Stimulated activated CD4-positive, alpha-beta T cell treated with anti-CD3 and anti-CD28 coated beads, Interleukin-15, amount 100 ng/mL, for 1 hour (primary cell): ENCODE measurements around the gene LDHB.
"Not testable (repeated sequence)": the region's sequence is repeated elsewhere in the genome, so short reads cannot be mapped to it uniquely, and the experiment has no call there.

Experiments
- DNase-seq, 2 donors: peaks; one replicate each; pipeline ENCODE4 v3.0.0-alpha.2; 2020; ENCODE audit warnings: low read depth in 1 of 2, low spot score in 1 of 2

LDHB gene

DNA sequence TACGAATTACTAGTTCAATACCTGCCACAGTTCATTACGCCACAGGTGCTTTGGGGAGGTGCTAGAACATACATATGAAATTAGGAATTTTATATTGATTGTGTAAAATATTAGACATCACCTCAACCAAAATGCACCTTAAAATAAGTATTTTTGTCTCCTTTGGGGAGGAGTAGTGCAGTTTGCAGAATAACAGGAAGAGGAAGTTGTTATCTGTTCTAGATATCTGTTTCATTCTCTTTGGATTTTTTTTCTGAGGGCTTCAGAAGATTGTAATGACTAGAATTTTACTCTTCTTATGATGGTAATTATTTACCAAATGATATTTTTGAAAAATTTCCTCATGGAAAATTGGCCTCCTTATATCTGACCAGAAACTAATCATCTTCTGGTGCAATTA, 43.1 kb downstream of the LDHB start:
- DNase-seq: no peak

DNA sequence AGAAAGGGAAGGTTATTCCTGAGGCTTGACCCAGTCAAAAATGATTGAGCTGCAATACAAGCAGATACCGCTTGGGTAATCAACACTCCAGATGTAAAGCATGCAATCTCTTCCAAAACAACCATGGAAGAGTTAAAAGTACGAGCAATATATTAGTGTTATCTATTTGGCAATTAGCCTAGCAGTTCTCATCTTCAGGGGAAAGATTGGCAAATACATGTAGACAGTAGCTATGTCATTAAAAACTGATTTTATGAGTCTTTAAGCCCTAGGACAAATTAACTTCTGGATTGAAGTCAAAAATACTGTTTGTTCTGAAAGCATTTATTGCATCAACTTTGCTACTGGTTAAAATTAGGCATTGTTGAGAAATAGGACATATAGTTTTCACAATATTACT, 43.7 kb downstream of the LDHB start:
- no peak for DNase-seq

DNA sequence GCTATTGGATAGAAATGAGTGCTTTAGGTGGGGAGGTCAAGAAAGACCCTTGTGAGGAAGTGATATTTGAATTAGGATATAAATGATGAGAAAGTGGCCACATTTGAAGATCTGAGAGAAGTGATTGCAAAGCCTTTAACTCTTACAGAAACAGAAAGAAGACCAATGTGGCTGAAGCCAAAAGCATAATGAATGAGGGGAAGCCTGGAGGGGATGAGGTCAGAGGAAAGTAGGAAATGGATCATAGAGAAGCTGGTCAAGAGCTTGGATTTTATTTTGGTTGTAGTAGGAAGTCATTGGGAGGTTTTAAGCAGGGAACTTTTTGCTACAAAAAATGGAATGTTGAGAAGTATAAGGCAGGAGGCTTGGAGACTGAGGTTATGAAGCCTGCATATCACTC, 49.4 kb downstream of the LDHB start:
- no peak for DNase-seq

DNA sequence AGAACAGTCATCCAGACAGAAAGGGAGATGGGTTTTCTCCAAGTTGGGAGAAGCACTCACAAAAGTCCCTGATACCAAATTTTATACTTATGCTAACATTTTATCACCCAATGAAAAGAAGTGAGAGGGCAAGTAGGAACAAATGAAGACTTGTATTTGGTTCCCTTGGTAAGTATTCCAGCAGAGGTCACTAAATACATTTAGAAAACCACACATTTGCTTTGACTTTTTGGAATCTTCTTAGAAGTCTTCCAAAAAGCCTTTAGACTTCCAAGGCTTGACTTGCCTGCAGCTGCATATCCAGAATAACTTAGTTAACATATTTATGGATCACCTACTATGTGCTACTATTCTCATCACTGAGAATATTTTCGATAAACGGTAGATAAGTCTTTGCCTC, 49.9 kb downstream of the LDHB start:
- no peak for DNase-seq

DNA sequence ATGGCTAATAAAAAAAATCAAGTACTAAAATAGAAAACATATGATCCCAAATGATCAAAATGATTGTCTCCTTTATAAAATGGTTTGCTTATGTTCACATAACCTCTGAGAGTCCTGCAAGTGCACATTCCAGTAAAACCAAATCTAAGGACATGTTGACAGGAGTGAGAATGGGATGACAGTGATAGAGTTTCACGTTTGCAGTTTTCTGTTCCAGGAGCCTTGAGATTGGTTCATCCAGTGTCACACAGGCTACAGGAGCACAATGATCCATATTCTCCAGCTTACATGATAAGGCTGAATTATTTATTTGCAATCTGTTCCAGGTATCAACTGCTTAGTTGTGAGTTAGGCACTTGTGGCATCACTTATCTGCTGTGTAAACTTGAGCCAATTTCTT, 51.5 kb downstream of the LDHB start:
- no peak for DNase-seq

DNA sequence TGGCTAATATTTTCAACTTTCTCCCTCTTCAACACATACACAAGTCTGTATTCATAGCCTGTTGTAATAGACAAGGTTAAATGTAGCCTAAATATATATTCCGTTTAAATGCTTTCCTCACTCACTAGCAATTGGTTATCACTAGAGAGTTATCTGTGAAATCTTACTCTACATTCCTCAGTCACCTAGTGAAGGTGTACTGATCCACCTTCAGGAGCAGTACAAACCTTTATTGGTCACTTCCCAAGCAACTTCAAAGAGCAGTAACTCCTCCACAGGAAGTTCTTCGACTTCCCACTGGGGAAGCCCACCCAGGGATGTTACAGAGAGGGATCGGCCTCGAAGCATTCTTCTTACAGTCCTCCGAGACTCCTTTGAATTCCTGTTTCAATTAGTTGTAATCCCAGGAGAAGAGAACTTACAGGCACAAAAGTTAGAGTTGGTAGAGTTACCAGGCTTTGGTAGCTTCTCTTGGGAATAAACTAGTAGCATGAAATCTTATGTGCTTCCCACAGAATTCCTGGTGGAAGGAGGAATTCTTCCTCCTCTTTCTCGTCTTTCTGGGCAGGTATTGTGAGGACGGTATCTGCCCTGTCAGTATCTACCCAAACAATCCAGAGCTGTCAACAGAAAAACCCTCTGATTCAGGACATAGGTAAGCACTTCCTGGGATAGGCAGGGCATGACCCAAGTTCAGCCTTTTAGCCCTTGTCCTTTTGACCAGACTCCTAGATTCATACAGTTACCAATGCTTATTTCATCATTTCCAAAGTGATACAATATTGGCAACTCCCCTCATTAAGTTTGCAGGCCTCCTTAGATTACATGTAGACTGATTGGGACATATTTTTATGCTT, 53.2 kb downstream of the LDHB start, which contains the start of gene GYS2:
Gene GYS2 (minus strand): TSS at position 603 of the 857 bp plus-strand sequence. CDS start 255 bp downstream, at position 348.
- DNase-seq: no peak

DNA sequence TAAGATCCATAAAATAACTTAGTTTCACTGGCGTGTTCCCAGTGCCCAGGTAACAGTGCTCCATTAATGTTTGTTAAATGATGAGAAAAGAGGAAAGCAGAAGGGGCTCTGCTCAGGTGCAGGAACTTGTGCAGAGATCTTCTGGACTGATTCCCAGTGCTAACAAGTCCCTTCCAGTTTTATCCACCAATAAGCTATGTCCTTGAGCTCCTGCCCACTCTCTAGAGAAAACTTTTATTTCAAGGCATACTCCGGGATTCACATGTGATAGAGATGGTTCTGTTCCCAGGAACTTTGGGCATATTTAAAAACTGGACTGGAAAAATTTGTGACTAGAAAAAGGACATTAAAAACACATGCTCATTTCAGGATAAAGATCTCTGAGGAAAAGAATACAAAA, 54.9 kb downstream of the LDHB start:
- DNase-seq: no peak

DNA sequence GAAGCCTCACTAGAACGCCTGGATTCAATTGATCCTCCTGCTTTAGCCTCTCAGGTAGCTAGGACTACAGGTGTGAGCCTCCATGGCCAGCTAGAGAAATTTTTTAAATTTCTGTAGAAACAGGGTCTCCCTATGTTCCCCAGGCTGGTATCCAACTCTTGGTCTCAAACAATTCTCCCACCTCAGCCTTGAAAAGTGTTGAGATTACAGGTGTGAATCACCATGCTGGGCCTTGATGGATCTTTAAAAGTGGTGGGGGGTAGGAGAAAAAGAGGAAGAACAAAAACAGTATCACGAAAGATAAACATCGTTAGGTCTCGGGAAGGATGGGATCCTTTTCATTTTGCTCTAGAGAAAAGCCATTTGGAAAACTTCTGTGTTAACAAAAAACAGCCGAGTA, 57.4 kb downstream of the LDHB start:
- no peak for DNase-seq

DNA sequence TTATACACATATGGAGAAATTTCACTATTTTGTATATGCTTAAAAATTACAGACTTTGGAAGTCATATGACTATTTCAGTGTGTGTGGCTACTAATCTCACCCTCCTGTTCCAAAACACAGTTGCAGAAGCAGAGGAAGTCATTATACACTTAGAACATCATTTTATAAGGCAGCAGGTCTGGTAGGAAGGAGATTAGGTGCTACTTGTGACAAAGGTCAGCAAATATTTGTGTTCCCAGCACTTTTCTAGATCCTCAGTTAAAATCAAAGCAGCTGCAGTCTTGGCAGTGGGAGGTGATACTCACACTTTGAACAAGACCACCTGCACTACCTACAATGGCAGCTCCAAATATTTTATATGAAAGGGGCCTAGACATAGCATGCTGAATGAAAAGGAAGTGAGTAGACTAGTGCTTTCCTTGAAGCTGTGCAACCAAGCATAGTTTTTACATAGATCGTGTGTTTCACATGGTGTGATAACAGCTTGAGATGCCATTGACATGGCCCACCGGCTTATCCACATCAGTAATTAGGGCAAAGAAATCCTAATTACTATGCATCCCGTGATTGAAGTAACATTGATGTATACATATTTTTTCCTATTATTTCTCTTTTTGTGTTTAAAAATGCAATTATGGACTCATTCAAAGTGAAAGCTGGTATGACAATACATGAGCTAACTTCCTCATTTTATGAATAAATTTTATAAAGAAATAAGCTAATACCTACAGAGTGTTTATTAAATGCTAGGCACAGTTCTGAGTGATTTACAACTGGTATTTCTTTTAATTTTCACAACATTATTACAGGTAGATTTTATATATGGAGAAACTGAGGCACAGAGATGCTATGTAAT, 58.3 kb downstream of the LDHB start:
- DNase-seq: no peak

DNA sequence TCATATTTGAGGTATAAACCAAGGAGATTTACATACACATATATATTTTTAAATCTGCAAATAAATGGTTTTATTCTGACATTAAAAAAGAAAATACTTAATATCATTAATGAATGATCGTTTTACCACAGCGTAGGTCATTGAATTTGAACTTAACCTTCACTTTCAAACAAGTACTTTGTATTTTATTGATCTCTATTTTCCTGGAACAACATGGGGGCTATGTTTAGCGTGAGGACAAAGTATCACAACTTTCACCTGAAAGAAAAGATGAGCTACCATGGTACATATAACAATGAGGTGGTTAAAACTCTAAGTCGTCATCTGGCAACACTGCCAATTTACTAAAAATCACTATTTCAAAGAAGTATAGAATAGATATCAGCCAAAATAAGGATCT, 59.0 kb downstream of the LDHB start:
- DNase-seq: no peak

DNA sequence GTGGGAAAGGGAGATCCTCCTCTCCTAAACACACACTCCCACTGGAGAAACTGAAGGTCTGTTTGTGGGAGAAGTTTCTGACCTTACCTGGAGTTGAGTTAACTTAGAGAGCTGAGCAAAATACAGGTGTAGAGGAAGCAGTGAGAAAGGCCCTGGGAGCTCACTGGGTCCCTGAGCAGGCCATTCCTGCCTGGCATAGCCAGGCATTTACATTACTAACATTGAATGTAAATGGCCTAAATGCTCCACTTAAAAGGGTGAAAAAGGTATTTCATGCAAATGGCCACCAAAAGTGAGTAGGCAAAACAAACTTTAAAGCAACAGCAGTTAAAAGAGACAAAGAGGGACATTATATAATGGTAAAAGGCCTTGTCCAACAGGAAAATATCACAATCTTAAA, 62.3 kb downstream of the LDHB start:
- DNase-seq: not testable (repeated sequence)

DNA sequence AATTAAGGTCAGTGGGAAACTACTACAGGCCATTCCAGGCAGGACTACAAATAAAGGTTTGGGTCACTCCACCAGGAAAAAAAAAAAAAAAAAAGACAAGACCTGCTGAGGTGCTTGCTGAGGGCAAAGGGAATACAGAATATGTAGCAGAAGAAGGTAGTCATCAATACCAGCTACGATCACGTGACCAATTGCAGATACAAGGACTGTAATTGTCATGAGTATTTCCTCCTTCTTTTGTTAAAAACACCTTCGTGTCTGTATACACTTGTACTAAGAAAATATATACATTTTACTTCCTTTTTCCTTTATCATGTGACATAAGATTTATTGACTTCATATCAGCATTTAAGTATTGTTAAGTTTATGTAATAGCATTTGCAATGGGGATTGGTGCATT, 72.2 kb downstream of the LDHB start:
- DNase-seq: no peak
